Measurements from ENCODE around the gene SHISA5. TPM values are rescaled to one million over a fixed set of nuclear protein-coding genes. Genes with fewer than 3 reads are reported as not detected.

The SHISA5 gene
- total RNA-seq, 1 donor from 2014 or later = 188 TPM

DNA sequence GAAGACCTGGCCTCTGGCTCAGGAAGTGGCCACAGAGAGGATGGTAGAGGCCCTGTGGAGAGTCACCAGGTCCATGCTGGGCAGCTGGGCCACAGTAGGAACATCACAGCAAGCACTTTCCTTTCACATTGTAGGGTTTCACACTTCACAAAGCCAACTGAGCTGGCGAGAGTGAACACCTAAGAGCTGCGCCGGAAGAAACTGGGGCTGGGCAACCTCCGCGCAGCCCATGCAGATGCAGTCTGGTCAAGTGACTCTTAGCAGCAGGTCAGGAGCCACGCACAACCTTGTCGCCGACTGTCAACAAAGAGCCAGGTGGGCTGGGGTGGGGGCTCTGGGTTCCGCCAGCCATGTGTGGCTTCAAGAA lies 15.3 kb upstream of the SHISA5 start:
- no peak overlapping the region for H3K4me3 ChIP-seq (ENCODE audit: low read depth, low read length)
- TF ChIP-seq, protein P1, sequence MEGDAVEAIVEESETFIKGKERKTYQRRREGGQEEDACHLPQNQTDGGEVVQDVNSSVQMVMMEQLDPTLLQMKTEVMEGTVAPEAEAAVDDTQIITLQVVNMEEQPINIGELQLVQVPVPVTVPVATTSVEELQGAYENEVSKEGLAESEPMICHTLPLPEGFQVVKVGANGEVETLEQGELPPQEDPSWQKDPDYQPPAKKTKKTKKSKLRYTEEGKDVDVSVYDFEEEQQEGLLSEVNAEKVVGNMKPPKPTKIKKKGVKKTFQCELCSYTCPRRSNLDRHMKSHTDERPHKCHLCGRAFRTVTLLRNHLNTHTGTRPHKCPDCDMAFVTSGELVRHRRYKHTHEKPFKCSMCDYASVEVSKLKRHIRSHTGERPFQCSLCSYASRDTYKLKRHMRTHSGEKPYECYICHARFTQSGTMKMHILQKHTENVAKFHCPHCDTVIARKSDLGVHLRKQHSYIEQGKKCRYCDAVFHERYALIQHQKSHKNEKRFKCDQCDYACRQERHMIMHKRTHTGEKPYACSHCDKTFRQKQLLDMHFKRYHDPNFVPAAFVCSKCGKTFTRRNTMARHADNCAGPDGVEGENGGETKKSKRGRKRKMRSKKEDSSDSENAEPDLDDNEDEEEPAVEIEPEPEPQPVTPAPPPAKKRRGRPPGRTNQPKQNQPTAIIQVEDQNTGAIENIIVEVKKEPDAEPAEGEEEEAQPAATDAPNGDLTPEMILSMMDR (conservative IDR thresholded peaks at IDR 0.05; ENCODE audit: low read depth, low read length) = no peak
- no peak for DNase-seq (ENCODE audit: low read depth)

DNA sequence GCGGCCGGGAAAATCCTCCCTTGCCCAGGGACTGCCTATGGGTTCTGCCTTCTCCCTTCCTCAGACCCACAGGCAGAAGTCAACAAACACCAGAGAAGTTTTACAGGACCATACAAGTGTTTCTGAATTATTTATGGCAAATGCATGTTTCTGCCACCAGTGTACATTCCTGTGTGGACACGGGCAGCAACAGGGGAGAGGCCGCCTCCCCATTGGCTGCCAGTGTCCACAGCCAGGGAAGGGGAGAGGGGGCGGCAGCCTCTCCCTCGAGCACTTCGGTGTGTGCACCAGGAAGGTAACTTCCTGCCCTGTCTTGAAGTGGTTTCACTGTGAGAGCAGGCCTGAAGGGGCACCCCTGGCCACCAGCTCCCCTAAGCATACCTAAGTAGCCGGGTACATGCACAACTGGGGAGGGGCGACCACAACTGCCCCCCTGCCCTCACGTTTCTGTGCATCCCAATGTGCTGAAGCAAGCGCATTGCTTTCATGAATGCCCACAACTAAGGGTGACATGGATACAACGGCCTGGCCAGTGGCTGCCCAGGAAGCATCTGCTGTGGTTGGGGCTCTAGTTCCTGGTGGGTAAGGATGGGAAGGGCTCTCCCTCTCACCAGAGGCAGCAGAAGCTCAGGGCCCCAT lies 14.8 kb upstream of the SHISA5 start:
- H3K4me3 ChIP-seq (ENCODE audit: low read depth, low read length) = no peak overlapping the region
- no peak for DNase-seq (ENCODE audit: low read depth)
- TF ChIP-seq, protein P1 (conservative IDR thresholded peaks at IDR 0.05; ENCODE audit: low read depth, low read length) = no peak

DNA sequence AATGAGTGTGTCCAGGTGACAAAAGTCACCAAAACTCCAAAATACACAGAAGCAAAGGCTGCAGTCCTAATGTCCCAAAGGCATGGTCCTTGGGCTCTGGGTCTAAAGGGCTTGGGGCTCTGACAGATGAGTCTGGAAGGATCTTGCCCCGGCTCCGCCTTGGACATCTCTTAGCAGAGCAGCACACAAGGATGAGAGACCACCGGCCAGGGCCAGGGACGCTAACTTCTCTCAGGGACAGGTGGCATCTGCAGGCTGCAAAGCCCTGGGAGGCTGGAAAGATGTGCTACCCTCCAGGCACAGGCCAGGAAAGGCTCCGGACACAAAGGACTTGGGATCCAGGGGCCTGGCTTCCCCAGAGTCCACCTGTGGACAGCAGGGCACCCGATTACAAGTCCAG lies 14.1 kb upstream of the SHISA5 start:
- TF ChIP-seq, protein P1 (conservative IDR thresholded peaks at IDR 0.05; ENCODE audit: low read depth, low read length) = no peak
- DNase-seq (ENCODE audit: low read depth) = no peak
- H3K4me3 ChIP-seq (ENCODE audit: low read depth, low read length) = no peak overlapping the region

DNA sequence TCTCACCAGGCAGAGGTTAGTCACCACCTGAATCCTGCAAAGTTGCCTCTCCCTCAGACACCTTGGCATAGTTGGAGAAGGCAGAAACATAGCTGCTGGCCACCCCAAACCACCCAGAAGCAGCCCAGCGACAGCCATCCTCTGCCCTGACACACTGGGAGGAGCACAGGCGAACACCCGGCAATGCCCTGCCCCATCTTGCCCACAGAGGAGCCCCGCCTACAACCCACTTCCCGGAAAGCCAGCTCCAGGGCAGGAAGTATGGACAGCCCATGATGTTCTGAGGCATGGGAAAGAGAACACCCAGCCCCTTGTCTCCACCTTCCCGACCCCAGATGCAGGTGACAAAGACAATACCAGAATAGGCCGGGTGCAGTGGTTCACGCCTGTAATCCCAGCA lies 12.6 kb upstream of the SHISA5 start:
- no peak for DNase-seq (ENCODE audit: low read depth)
- TF ChIP-seq, protein P1 (conservative IDR thresholded peaks at IDR 0.05; ENCODE audit: low read depth, low read length) = no peak
- H3K4me3 ChIP-seq (ENCODE audit: low read depth, low read length) = no peak overlapping the region

DNA sequence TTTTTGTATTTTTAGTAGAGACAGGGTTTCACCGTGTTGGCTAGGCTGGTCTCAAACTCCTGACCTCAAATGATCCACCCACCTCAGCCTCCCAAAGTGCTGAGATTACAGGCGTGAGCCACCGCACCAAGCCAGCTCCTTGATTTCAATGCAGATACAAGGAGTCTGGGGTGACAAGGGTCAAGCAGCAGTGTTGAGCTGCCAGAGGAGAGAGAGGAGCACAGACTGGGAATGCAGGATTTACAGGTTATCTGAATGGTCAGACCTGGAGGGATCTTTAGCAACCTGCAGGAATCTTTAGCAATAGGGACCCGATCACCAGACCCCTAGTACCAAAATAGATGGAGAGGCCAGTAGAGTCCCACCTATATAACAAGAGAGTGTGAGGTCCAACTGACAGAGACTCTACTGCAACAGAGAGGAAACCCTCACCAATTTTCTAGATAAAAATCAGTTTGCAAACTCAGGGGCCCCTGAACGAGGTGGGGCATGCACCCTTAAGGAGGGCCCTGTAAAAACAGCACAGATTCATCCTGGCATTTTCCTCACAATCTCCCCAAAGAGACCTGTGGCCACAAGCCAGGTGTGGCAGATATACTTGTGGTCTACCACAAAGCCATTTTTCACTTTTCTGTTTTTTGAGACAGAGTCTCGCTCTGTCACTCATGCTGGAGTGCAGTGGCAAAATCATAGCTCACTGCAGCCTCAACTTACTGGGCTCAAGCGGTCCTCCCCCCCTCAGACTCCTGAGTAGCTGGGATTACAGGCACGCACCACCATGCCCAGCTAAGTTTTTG lies 10.7 kb upstream of the SHISA5 start:
- no peak for DNase-seq (ENCODE audit: low read depth)
- H3K4me3 ChIP-seq (ENCODE audit: low read depth, low read length) = no peak overlapping the region
- TF ChIP-seq, protein P1 (conservative IDR thresholded peaks at IDR 0.05; ENCODE audit: low read depth, low read length) = no peak

DNA sequence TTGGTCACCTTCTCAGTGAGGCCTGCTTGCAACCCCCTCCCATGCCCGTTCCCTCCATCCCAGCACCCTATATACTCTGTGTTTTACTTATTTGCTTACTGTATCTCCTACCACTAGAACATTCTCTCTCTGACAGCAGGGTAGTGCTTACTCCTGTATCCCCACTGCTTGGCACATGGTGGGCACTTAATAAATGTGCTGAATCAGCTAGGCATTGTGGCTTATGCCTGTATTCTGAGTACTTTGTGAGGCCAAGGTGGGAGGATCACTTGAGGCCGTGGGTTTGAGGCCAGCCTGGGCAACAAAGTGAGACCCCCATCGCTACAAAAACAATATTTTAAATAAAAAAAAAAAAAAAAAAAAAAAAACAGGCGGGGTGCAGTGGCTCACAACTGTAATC lies 7.6 kb upstream of the SHISA5 start:
- TF ChIP-seq, protein P1 (conservative IDR thresholded peaks at IDR 0.05; ENCODE audit: low read depth, low read length) = no peak
- DNase-seq (ENCODE audit: low read depth) = no peak
- H3K4me3 ChIP-seq (ENCODE audit: low read depth, low read length) = no peak overlapping the region

Measured in epithelial cell of proximal tubule (primary cell).